HCT116 (cell line): Measurements from ENCODE around the gene GARIN5A. TPM values are rescaled to one million over a fixed set of nuclear protein-coding genes. Genes with fewer than 3 reads are reported as not detected.

Source experiments
- ATAC-seq: fragments of 200-7000 bp; cut with Tn5 transposase; 2 replicates; pipeline ENCODE4 v1.9.1; 2020; ENCODE audit warnings: mild to moderate bottlenecking, moderate library complexity
- BruUV-seq: library from RNA; stranded (reverse); fragments of 400-500 nt; replicated peaks from 2 replicates; lab custom pipeline; 2021; lab: Mats Ljungman, UMichigan
- CTCF ChIA-PET: fragments of 300-600 bp; sonication (Branson Sonifier 250); formaldehyde crosslinking; loops from one replicate; lab custom pipeline; 2021; ENCODE audit warnings: antibody characterized with exemption; lab: Charles Lee
- POLR2A ChIA-PET: fragments of 300-600, 350-600 bp; sonication (Branson Sonifier 250); formaldehyde crosslinking; loops from one replicate; lab custom pipeline; 2021; ENCODE audit warnings: antibody characterized with exemption; lab: Charles Lee
- RAD21 ChIA-PET, 2 experiments: fragments of 300-600 bp; sonication (Branson Sonifier 250); formaldehyde crosslinking; loops; one replicate each; lab custom pipeline; 2023; ENCODE audit warnings: low total read pairs in 2 of 2; ENCODE audit not compliant: uncharacterized antibody in 2 of 2, unreplicated experiment in 2 of 2, low non-redundant PET in 1 of 2; lab: Charles Lee
- DNase-seq: peaks from one replicate; pipeline ENCODE4 v3.0.0-alpha.2; 2010; ENCODE audit warnings: low read depth, low spot score
- H2AFZ ChIP-seq: fragments of 200-600 bp; shearing (Covaris generic), sonication (generic); 2 replicates; pipeline ENCODE4 v1.6.1; 2017; ENCODE audit warnings: low read depth, mixed run types, mixed read lengths, antibody characterized with exemption, low read length; ENCODE audit not compliant: poor library complexity, severe bottlenecking
- H3K27ac ChIP-seq: 2 replicates; pipeline ENCODE4 v1.5.1; 2012; ENCODE audit warnings: low read depth, low read length
- H3K27me3 ChIP-seq: fragments of 200-600 bp; sonication (generic); 2 replicates; pipeline ENCODE4 v1.6.1; 2016; ENCODE audit warnings: mixed run types, low read length, mixed read lengths; ENCODE audit not compliant: insufficient read depth
- H3K36me3 ChIP-seq, 2 experiments: fragments of 200-500 bp in 1 of 2; fragments of 200-600 bp in 1 of 2; sonication (Bioruptor generic) in 1 of 2; sonication (generic) in 1 of 2; 2 replicates each; pipeline versions ENCODE4 v1.5.1 to v1.6.1; 2014 to 2016; ENCODE audit warnings: low read length in 2 of 2, inconsistent platforms in 1 of 2, mixed read lengths in 1 of 2, mixed run types in 1 of 2; ENCODE audit not compliant: insufficient read depth in 2 of 2, control insufficient read depth in 1 of 2
- H3K4me1 ChIP-seq, 2 experiments: fragments of 200-600 bp in 1 of 2; sonication (generic) in 1 of 2; 2 replicates each; pipeline versions ENCODE4 v1.5.1 to v1.6.1; 2012 to 2017; ENCODE audit warnings: low read length in 2 of 2, inconsistent platforms in 1 of 2, mild to moderate bottlenecking in 1 of 2, mixed read lengths in 1 of 2, mixed run types in 1 of 2, moderate library complexity in 1 of 2; ENCODE audit not compliant: insufficient read depth in 2 of 2, control insufficient read depth in 1 of 2
- H3K4me2 ChIP-seq: fragments of 200-600 bp; sonication (generic); 2 replicates; pipeline ENCODE4 v1.6.1; 2017; ENCODE audit warnings: mixed run types, low read length, mixed read lengths
- H3K4me3 ChIP-seq, 2 experiments: fragments of 200-600 bp in 1 of 2; sonication (generic) in 1 of 2; replicated peaks in 1 of 2; 2 replicates each; pipeline ENCODE4 v1.5.1; 2011 to 2016; ENCODE audit warnings: low read length in 2 of 2, control low read depth in 1 of 2, low read depth in 1 of 2, mild to moderate bottlenecking in 1 of 2, mixed read lengths in 1 of 2, mixed run types in 1 of 2
- H3K79me2 ChIP-seq: fragments of 200-600 bp; sonication (generic); 2 replicates; pipeline ENCODE4 v1.6.1; 2017; ENCODE audit warnings: mild to moderate bottlenecking, mixed run types, low read length, moderate library complexity, mixed read lengths; ENCODE audit not compliant: insufficient read depth
- H3K9ac ChIP-seq: fragments of 200-600 bp; sonication (generic); 2 replicates; pipeline ENCODE4 v1.6.1; 2016; ENCODE audit warnings: low read length, mixed read lengths
- H3K9me2 ChIP-seq: fragments of 200-600 bp; sonication (generic), shearing (Covaris generic); 2 replicates; pipeline ENCODE4 v1.6.1; 2017; ENCODE audit warnings: mixed run types, mild to moderate bottlenecking, moderate library complexity; ENCODE audit not compliant: insufficient read depth
- H3K9me3 ChIP-seq, 2 experiments: fragments of 200-500 bp in 1 of 2; fragments of 200-600 bp in 1 of 2; sonication (Bioruptor generic) in 1 of 2; sonication (generic) in 1 of 2; 2 replicates each; pipeline ENCODE4 v1.6.1; 2014 to 2017; ENCODE audit warnings: low read length in 2 of 2, mixed read lengths in 2 of 2, inconsistent platforms in 1 of 2, low read depth in 1 of 2, mild to moderate bottlenecking in 1 of 2, mixed run types in 1 of 2, moderate library complexity in 1 of 2; ENCODE audit not compliant: control insufficient read depth in 1 of 2, insufficient read depth in 1 of 2
- H4K20me1 ChIP-seq: fragments of 200-600 bp; sonication (generic), shearing (Covaris generic); 2 replicates; pipeline ENCODE4 v1.6.1; 2017; ENCODE audit warnings: mixed run types, mild to moderate bottlenecking, moderate library complexity; ENCODE audit not compliant: insufficient read depth
- ATF3 ChIP-seq: IDR thresholded peaks from 2 replicates; pipeline ENCODE4 v1.6.1; 2012
- CTCF ChIP-seq, 3 experiments: fragments of 200-600 bp in 1 of 3; sonication (generic) in 1 of 3; IDR thresholded peaks in 2 of 3; conservative IDR thresholded peaks in 1 of 3; 2 replicates each; pipeline ENCODE4 v1.5.1; 2012 to 2017; ENCODE audit warnings: low read depth in 2 of 3, low read length in 2 of 3, antibody characterized with exemption in 1 of 3, borderline replicate concordance in 1 of 3, control low read depth in 1 of 3, mild to moderate bottlenecking in 1 of 3, mixed read lengths in 1 of 3, mixed run types in 1 of 3, moderate library complexity in 1 of 3; ENCODE audit not compliant: insufficient read depth in 1 of 3
- MAX ChIP-seq: IDR thresholded peaks from 2 replicates; pipeline ENCODE4 v1.6.1; 2012
- POLR2AphosphoS5 ChIP-seq: IDR thresholded peaks from 2 replicates; pipeline ENCODE4 v1.6.1; 2011; ENCODE audit warnings: mild to moderate bottlenecking, low read depth, low read length, moderate library complexity
- SRF ChIP-seq: IDR thresholded peaks from 2 replicates; pipeline ENCODE4 v1.6.1; 2012; ENCODE audit warnings: low read depth
- ZFX ChIP-seq: fragments of 450-650 bp; IDR thresholded peaks from 2 replicates; pipeline ENCODE4 v1.6.1; 2017
- intact Hi-C: fragments of 100-400 bp; cut with micrococcal nuclease; formaldehyde crosslinking; loops from 2 replicates; pipeline ENCODE4 v1.10.0; 2022
- total RNA-seq: library from RNA; stranded (reverse); gene quantifications from one replicate; pipeline ENCODE4 v1.2.1, GENCODE V29; 2021; ENCODE audit not compliant: unreplicated experiment

The GARIN5A gene
- total RNA-seq, 1 experiment from 2014 or later = 12.2 TPM

- ATAC-seq (no peak), DNase-seq (no peak)
- no peak overlapping the region for H3K4me3 ChIP-seq
- ChIA-PET CTCF (no interaction called here), POLR2A (no interaction called here), RAD21 (no interaction called here)
- no peaks in the 10 kb centered on the region for H3K36me3 ChIP-seq
- H3K27me3 ChIP-seq = no peaks in the 10 kb centered on the region
- H3K79me2 ChIP-seq = no peaks in the 10 kb centered on the region
- H4K20me1 ChIP-seq = no peaks in the 10 kb centered on the region
- no peaks in the 10 kb centered on the region for H3K9me2 ChIP-seq
- H2AFZ ChIP-seq = no peak overlapping the region
- BruUV-seq = no TSS peak
- TF ChIP-seq ATF3 (no peak), MAX (no peak), POLR2AphosphoS5 (no peak), ZFX (no peak)
- intact Hi-C loops = no loop called here
- H3K9me3 ChIP-seq = no peaks in the 10 kb centered on the region; a peak in 1 of 4 replicates
- H3K9ac ChIP-seq = no peak overlapping the region
- no peak overlapping the region for H3K27ac ChIP-seq
- no peaks in the 10 kb centered on the region for H3K4me1 ChIP-seq
- no peak overlapping the region for H3K4me2 ChIP-seq
Measured at GRCh38 chr19:50449236-50449899, 27.3 kb downstream of the GARIN5A start.

- Histone ChIP-seq H3K9me2 (no peaks in the 10 kb centered on the region), H3K36me3 (no peaks in the 10 kb centered on the region), H3K4me2 (no peak overlapping the region), H3K4me1 (no peaks in the 10 kb centered on the region), H4K20me1 (no peaks in the 10 kb centered on the region), H3K4me3 (no peak overlapping the region), H3K9ac (no peak overlapping the region), H3K27me3 (no peaks in the 10 kb centered on the region), H2AFZ (no peak overlapping the region), H3K79me2 (no peaks in the 10 kb centered on the region), H3K9me3 (no peaks in the 10 kb centered on the region; a peak in 1 of 4 replicates), H3K27ac (no peak overlapping the region)
- TF ChIP-seq ZFX = no peak
- TF ChIP-seq CTCF (IDR thresholded peaks at IDR 0.05 in 2 of 3, conservative IDR thresholded peaks at IDR 0.05 in 1 of 3; ENCODE audit: borderline replicate concordance in 1 of 3, insufficient read depth in 1 of 3, low read depth in 2 of 3, low read length in 2 of 3) = no peak
- TF ChIP-seq SRF = no peak
- ATAC-seq (no peak), DNase-seq (no peak)
- CTCF ChIA-PET = no interaction called here
- RAD21 ChIA-PET = no interaction called here
- BruUV-seq = no TSS peak
- intact Hi-C loops = no loop called here
- POLR2A ChIA-PET = interaction anchor here (0.7 kb wide), 1 partner anchor 296 kb away, joined by 3 read pairs; no protein-coding TSS in a partner anchor
Measured at GRCh38 chr19:50447750-50448149, 28.9 kb downstream of the GARIN5A start.
